ENCODE measurements around the gene USP48.

DNA sequence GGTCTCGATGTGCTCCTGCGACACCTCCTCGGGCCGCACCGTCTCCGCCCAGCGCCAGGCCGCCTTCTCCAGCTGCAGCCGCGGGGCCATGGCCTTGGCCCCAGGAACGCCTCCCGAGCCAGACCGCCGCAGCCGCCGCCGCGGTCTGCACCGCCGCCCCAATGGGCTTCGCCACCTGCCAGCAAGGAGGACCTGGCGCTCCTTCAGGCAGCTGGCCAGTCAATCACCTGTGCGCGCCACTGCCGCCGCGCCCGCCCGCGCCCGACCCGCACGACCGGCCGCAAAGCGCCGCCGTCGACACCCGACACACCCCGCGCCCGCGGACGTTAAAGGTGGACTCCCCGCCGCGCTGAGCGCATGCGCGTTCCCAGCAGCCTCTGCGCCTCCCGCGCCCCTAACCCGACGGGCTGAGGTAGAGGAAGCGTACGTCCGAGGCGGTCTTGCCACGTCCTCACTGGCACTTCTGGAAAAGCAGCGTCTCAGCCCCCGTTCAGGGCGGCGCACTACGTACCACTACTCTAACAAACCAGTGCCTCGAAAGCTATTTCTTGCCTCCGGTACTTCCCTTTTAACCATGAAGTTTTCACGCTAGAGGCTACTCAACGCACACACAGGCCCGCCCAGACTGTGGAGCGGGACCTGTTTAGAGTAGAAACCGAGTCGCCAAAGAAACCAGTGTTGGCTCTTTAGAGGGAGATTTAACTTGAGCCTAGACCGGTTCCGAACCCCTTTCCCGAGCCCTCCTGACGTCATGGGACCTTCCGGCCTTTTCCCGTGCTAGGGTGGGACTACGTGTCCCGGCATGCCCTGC lies at the start of gene USP48:
- TF ChIP-seq, protein P1, sequence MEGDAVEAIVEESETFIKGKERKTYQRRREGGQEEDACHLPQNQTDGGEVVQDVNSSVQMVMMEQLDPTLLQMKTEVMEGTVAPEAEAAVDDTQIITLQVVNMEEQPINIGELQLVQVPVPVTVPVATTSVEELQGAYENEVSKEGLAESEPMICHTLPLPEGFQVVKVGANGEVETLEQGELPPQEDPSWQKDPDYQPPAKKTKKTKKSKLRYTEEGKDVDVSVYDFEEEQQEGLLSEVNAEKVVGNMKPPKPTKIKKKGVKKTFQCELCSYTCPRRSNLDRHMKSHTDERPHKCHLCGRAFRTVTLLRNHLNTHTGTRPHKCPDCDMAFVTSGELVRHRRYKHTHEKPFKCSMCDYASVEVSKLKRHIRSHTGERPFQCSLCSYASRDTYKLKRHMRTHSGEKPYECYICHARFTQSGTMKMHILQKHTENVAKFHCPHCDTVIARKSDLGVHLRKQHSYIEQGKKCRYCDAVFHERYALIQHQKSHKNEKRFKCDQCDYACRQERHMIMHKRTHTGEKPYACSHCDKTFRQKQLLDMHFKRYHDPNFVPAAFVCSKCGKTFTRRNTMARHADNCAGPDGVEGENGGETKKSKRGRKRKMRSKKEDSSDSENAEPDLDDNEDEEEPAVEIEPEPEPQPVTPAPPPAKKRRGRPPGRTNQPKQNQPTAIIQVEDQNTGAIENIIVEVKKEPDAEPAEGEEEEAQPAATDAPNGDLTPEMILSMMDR (conservative IDR thresholded peaks at IDR 0.05; ENCODE audit: low read length): no peak
- no peak for TF ChIP-seq EZH2phosphoT487 (IDR thresholded peaks at IDR 0.05; ENCODE audit: borderline replicate concordance)
